ENCODE results near the gene SLC2A1. TPM values are rescaled to one million over a fixed set of nuclear protein-coding genes. Genes with fewer than 3 reads are reported as not detected.

SLC2A1 gene
- total and polyA plus RNA-seq, 9 of the 15 experiments (the other 6 are each of a cell fraction or from before 2014, with no cell fraction given): 12.6 to 153 (median 48.0) TPM

GRCh38 chr1:42966688-42967612, 8.3 kb upstream of the SLC2A1 start (continued):
- TF ChIP-seq EGR1 (conservative IDR thresholded peaks at IDR 0.05): no peak; the same call in 1 of the 2 replicates
- no peak for TF ChIP-seq IRF2 (CRISPR knock-in tag; IDR thresholded peaks at IDR 0.05)
- TF ChIP-seq, protein P1, sequence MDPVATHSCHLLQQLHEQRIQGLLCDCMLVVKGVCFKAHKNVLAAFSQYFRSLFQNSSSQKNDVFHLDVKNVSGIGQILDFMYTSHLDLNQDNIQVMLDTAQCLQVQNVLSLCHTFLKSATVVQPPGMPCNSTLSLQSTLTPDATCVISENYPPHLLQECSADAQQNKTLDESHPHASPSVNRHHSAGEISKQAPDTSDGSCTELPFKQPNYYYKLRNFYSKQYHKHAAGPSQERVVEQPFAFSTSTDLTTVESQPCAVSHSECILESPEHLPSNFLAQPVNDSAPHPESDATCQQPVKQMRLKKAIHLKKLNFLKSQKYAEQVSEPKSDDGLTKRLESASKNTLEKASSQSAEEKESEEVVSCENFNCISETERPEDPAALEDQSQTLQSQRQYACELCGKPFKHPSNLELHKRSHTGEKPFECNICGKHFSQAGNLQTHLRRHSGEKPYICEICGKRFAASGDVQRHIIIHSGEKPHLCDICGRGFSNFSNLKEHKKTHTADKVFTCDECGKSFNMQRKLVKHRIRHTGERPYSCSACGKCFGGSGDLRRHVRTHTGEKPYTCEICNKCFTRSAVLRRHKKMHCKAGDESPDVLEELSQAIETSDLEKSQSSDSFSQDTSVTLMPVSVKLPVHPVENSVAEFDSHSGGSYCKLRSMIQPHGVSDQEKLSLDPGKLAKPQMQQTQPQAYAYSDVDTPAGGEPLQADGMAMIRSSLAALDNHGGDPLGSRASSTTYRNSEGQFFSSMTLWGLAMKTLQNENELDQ (CRISPR knock-in tag; IDR thresholded peaks at IDR 0.05; ENCODE audit: borderline replicate concordance): no peak
- peak; percentile 91 for TF ChIP-seq SOX6 (IDR thresholded peaks at IDR 0.05)
- TF ChIP-seq ZNF764 (CRISPR knock-in tag; IDR thresholded peaks at IDR 0.05; ENCODE audit: low read depth): no peak
- no peak for TF ChIP-seq KLF1 (tag; IDR thresholded peaks at IDR 0.05)
- no peak for TF ChIP-seq PRMT5 (CRISPR knock-in tag; IDR thresholded peaks at IDR 0.05)
- no peak for TF ChIP-seq KAT7 (CRISPR knock-in tag; IDR thresholded peaks at IDR 0.05; ENCODE audit: borderline replicate concordance)
- TF ChIP-seq TEAD1 (CRISPR knock-in tag; IDR thresholded peaks at IDR 0.05): peak in 1 of 2 experiments; percentile 74; a peak in 1 of 4 replicates
- peak; percentile 79 for TF ChIP-seq TAF9B (IDR thresholded peaks at IDR 0.05; ENCODE audit: partially characterized antibody)
- TF ChIP-seq KLF13 (tag; IDR thresholded peaks at IDR 0.05; ENCODE audit: borderline replicate concordance, low read depth): no peak
- no peak for TF ChIP-seq BCL6 (CRISPR knock-in tag; IDR thresholded peaks at IDR 0.05)
- no peak for TF ChIP-seq MCM2 (IDR thresholded peaks at IDR 0.05; ENCODE audit: low read depth)
- no peak for TF ChIP-seq ZHX1 (conservative IDR thresholded peaks at IDR 0.05; ENCODE audit: low read length)
- no peak for TF ChIP-seq SREBF1 (IDR thresholded peaks at IDR 0.05; ENCODE audit: borderline replicate concordance, low read depth, low read length)
- peak; percentile 57; the same call in 1 of the 2 replicates for TF ChIP-seq LEF1 (IDR thresholded peaks at IDR 0.05)
- TF ChIP-seq CBFA2T2 (conservative IDR thresholded peaks at IDR 0.05): peak; percentile 84
- no peak for TF ChIP-seq ZSCAN32 (CRISPR knock-in tag; IDR thresholded peaks at IDR 0.05)
- TF ChIP-seq PCBP1 (IDR thresholded peaks at IDR 0.05; ENCODE audit: low read depth, low read length, poor library complexity, severe bottlenecking): no peak
- no peak for TF ChIP-seq RBM25 (IDR thresholded peaks at IDR 0.05; ENCODE audit: low read depth, low read length, severe bottlenecking)
- no peak for TF ChIP-seq ARID2 (IDR thresholded peaks at IDR 0.05)
- TF ChIP-seq POLR2H (tag; IDR thresholded peaks at IDR 0.05; ENCODE audit: low read depth): no peak
- no peak for TF ChIP-seq RFX1 (IDR thresholded peaks at IDR 0.05)
